HEK293 (cell line): Measurements from ENCODE around the gene DDX23.

Experiments used
- GLI4 ChIP-seq: fragments of 450-650 bp; formaldehyde crosslinking; IDR thresholded peaks from 2 replicates; pipeline ENCODE4 v1.5.1; 2016; ENCODE audit warnings: missing biosample characterization, missing genetic modification characterization
- KLF10 ChIP-seq: fragments of 450-650 bp; IDR thresholded peaks from 2 replicates; pipeline ENCODE4 v1.5.1; 2018; ENCODE audit warnings: missing biosample characterization, mild to moderate bottlenecking, missing genetic modification characterization
- SP2 ChIP-seq: fragments of 450-650 bp; formaldehyde crosslinking; IDR thresholded peaks from 2 replicates; pipeline ENCODE4 v1.5.1; 2016; ENCODE audit warnings: missing biosample characterization, missing genetic modification characterization
- SP3 ChIP-seq: fragments of 450-650 bp; formaldehyde crosslinking; IDR thresholded peaks from 2 replicates; pipeline ENCODE4 v1.5.1; 2016; ENCODE audit warnings: missing biosample characterization, missing genetic modification characterization
- ZNF146 ChIP-seq: fragments of 450-650 bp; formaldehyde crosslinking; IDR thresholded peaks from 2 replicates; pipeline ENCODE4 v1.5.1; 2016; ENCODE audit warnings: missing biosample characterization, missing genetic modification characterization
- ZNF175 ChIP-seq: fragments of 450-650 bp; formaldehyde crosslinking; IDR thresholded peaks from 2 replicates; pipeline ENCODE4 v1.5.1; 2016; ENCODE audit warnings: missing biosample characterization, missing genetic modification characterization
- ZNF2 ChIP-seq: fragments of 450-650 bp; formaldehyde crosslinking; IDR thresholded peaks from 2 replicates; pipeline ENCODE4 v1.5.1; 2016; ENCODE audit warnings: missing biosample characterization, missing genetic modification characterization
- ZNF211 ChIP-seq: fragments of 450-650 bp; formaldehyde crosslinking; IDR thresholded peaks from 2 replicates; pipeline ENCODE4 v1.5.1; 2016; ENCODE audit warnings: low read depth, missing biosample characterization, missing genetic modification characterization
- ZNF24 ChIP-seq: fragments of 450-650 bp; formaldehyde crosslinking; IDR thresholded peaks from 2 replicates; pipeline ENCODE4 v1.5.1; 2016; ENCODE audit warnings: missing biosample characterization, missing genetic modification characterization
- TF ChIP-seq, protein P1 (sequence below): fragments of 450-650 bp; formaldehyde crosslinking; IDR thresholded peaks from 2 replicates; pipeline ENCODE4 v1.5.1; 2016; ENCODE audit warnings: missing biosample characterization, missing genetic modification characterization
- TF ChIP-seq, protein P2 (sequence below): fragments of 450-650 bp; formaldehyde crosslinking; IDR thresholded peaks from 2 replicates; pipeline ENCODE4 v1.5.1; 2016; ENCODE audit warnings: missing biosample characterization, missing genetic modification characterization
- TF ChIP-seq, protein P3 (sequence below): fragments of 450-650 bp; formaldehyde crosslinking; IDR thresholded peaks from 2 replicates; pipeline ENCODE4 v1.5.1; 2016; ENCODE audit warnings: missing biosample characterization, missing genetic modification characterization
- TF ChIP-seq, protein P4 (sequence below): fragments of 450-650 bp; formaldehyde crosslinking; IDR thresholded peaks from 2 replicates; pipeline ENCODE4 v1.5.1; 2016; ENCODE audit warnings: missing biosample characterization, missing genetic modification characterization

DNA sequence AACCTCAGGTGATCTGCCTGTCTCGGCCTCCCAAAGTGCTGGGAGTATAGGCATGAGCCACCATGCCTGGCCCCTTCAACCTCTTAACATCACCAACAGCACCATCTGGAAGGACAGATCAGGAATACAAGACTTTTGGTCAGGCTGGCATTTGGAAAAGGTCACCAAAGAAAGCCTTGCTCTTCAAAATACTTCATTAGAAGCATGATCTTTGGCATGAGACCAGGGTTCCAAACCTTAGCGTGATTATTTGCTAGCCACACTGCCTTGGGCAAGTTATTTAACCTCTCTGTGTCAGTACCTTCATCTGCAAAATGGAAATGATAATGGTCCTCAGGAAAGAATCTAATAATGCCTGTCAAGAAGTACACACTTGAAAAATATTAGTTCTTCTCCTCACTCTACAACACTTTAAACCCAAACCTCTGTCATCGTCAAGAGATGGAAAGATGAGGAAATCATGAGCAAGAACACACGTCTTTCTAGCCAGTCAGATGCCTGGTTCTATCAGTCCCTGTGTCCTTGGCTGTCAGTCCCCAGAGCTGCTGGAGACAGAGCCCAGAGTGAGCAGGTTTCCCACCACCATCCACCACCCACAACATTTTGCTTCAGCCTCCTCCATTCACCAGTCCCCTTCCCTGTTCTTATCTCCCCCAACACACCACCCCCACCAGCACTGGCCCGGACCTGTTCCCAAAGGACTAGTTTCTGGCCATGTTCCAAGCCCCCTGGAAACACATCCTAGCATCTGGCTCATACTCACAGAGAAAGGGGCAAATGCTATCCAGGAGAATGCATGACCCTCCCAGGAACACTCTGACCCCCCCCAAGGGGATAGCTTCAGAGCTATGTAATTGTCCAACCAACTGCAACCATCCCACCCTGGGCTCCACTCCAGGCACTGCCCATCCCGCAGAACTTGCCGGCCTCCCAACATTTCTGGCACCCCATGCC is 65.1 kb downstream of the DDX23 start:
- TF ChIP-seq, protein P1, sequence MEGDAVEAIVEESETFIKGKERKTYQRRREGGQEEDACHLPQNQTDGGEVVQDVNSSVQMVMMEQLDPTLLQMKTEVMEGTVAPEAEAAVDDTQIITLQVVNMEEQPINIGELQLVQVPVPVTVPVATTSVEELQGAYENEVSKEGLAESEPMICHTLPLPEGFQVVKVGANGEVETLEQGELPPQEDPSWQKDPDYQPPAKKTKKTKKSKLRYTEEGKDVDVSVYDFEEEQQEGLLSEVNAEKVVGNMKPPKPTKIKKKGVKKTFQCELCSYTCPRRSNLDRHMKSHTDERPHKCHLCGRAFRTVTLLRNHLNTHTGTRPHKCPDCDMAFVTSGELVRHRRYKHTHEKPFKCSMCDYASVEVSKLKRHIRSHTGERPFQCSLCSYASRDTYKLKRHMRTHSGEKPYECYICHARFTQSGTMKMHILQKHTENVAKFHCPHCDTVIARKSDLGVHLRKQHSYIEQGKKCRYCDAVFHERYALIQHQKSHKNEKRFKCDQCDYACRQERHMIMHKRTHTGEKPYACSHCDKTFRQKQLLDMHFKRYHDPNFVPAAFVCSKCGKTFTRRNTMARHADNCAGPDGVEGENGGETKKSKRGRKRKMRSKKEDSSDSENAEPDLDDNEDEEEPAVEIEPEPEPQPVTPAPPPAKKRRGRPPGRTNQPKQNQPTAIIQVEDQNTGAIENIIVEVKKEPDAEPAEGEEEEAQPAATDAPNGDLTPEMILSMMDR (tag by site-specific recombination), result no peak
- TF ChIP-seq ZNF24 (tag by site-specific recombination), result no peak
- TF ChIP-seq ZNF175 (tag by site-specific recombination), result no peak
- no peak for TF ChIP-seq SP2 (tag by site-specific recombination)
- TF ChIP-seq SP3 (tag by site-specific recombination), result no peak
- no peak for TF ChIP-seq KLF10 (tag by site-specific recombination)
- TF ChIP-seq GLI4 (tag by site-specific recombination), result no peak
- TF ChIP-seq, protein P2, sequence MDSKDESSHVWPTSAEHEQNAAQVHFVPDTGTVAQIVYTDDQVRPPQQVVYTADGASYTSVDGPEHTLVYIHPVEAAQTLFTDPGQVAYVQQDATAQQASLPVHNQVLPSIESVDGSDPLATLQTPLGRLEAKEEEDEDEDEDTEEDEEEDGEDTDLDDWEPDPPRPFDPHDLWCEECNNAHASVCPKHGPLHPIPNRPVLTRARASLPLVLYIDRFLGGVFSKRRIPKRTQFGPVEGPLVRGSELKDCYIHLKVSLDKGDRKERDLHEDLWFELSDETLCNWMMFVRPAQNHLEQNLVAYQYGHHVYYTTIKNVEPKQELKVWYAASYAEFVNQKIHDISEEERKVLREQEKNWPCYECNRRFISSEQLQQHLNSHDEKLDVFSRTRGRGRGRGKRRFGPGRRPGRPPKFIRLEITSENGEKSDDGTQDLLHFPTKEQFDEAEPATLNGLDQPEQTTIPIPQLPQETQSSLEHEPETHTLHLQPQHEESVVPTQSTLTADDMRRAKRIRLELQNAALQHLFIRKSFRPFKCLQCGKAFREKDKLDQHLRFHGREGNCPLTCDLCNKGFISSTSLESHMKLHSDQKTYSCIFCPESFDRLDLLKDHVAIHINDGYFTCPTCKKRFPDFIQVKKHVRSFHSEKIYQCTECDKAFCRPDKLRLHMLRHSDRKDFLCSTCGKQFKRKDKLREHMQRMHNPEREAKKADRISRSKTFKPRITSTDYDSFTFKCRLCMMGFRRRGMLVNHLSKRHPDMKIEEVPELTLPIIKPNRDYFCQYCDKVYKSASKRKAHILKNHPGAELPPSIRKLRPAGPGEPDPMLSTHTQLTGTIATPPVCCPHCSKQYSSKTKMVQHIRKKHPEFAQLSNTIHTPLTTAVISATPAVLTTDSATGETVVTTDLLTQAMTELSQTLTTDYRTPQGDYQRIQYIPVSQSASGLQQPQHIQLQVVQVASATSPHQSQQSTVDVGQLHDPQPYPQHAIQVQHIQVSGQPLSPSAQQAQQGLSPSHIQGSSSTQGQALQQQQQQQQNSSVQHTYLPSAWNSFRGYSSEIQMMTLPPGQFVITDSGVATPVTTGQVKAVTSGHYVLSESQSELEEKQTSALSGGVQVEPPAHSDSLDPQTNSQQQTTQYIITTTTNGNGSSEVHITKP (tag by site-specific recombination), result peak; percentile 54; the same call in 1 of the 2 replicates
- no peak for TF ChIP-seq ZNF146 (tag by site-specific recombination)
- TF ChIP-seq ZNF2 (tag by site-specific recombination), result no peak
- TF ChIP-seq, protein P3, sequence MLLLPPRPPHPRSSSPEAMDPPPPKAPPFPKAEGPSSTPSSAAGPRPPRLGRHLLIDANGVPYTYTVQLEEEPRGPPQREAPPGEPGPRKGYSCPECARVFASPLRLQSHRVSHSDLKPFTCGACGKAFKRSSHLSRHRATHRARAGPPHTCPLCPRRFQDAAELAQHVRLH (tag by site-specific recombination), result no peak
- TF ChIP-seq, protein P4, sequence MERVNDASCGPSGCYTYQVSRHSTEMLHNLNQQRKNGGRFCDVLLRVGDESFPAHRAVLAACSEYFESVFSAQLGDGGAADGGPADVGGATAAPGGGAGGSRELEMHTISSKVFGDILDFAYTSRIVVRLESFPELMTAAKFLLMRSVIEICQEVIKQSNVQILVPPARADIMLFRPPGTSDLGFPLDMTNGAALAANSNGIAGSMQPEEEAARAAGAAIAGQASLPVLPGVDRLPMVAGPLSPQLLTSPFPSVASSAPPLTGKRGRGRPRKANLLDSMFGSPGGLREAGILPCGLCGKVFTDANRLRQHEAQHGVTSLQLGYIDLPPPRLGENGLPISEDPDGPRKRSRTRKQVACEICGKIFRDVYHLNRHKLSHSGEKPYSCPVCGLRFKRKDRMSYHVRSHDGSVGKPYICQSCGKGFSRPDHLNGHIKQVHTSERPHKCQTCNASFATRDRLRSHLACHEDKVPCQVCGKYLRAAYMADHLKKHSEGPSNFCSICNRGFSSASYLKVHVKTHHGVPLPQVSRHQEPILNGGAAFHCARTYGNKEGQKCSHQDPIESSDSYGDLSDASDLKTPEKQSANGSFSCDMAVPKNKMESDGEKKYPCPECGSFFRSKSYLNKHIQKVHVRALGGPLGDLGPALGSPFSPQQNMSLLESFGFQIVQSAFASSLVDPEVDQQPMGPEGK, result peak; percentile 78
- TF ChIP-seq ZNF211 (tag by site-specific recombination), result no peak
